Urinary bladder (tissue), 4 donors: ENCODE measurements around the gene PEAK3. TPM values are rescaled to one million over a fixed set of nuclear protein-coding genes. Genes with fewer than 3 reads are reported as not detected.

Source experiments
- DNase-seq: peaks from one replicate; pipeline ENCODE4 v3.0.0-alpha.2; 2015; ENCODE audit errors: extremely low spot score
- H3K27ac ChIP-seq: one replicate; pipeline ENCODE4 v1.5.1; 2013; ENCODE audit warnings: low read depth, mild to moderate bottlenecking, moderate library complexity
- H3K36me3 ChIP-seq: one replicate; pipeline ENCODE4 v1.6.1; 2013; ENCODE audit warnings: mild to moderate bottlenecking, moderate library complexity; ENCODE audit not compliant: insufficient read depth
- H3K4me1 ChIP-seq: one replicate; pipeline ENCODE4 v1.6.1; 2013; ENCODE audit warnings: mild to moderate bottlenecking, moderate library complexity; ENCODE audit not compliant: insufficient read depth
- H3K4me3 ChIP-seq: one replicate; pipeline ENCODE4 v1.5.1; 2013; ENCODE audit warnings: low read depth, low read length
- WGBS: extraction: QIAGEN DNeasy Blood & Tissue Kit; methylation state at CpG from one replicate; pipeline ENCODE4 v1.1.7; 2013; 5-methylcytosine and 5-hydroxymethylcytosine counted together
- polyA plus RNA-seq: library from polyadenylated mRNA; stranded (reverse); fragments of 200-250 nt; gene quantifications from one replicate; pipeline ENCODE4 v1.2.3, GENCODE V29; 2013
- total RNA-seq: library from RNA; depleted of rRNA; stranded (reverse); fragments of >200 nt; gene quantifications from one replicate; pipeline ENCODE4 v1.2.3, GENCODE V29; 2014
- donor health status: healthy with polysubstance abuse.
- donor health status: healthy.

The PEAK3 gene
- total and polyA plus RNA-seq, 2 donors = 0.58 TPM; not detected in 1

DNA sequence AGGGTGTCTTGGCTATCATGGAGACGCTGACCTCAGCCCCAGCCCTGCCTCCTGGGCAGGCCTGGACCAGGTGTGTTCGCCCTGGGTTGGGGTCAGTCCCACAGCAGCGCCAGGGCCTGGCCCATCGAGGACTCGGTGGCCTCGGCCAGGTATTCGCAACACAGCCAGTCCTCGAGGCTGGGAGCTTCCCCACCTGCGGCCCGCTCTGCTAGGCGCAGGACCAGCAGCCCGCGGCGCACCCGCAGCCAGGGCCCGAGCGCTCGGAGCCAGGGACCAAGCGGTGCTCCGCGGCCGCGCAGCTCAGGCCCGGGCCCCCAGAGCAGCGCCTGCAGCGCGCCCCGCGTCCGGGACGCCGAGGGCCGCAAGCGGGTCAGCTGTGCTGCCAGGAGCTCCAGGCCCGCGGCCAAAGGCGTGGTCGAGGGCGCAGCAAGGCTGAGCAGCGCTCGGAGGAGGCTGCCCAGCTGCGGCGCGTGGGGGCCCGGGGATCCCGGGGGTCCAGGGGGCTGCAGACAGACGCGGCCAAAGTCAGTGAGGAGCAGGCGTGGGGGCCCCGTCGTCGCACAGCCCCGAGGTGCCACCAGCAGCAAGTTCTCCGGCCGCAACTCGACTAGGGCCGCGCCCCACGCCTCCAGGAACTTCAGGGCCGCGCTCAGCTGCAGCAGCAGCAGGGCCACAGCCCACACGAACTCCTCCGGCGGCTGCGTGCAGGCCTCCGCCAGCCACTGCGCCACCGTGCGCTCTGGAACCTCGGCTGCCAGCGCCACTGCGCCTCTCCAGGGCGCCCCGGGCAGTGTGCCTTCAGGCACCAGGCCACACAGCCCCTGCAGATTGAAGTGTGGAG lies 6.2 kb downstream of the PEAK3 start:
- H3K4me1 ChIP-seq = no peaks in the 10 kb centered on the region
- 62% methylated on average over 74 of the region's 74 CpGs for whole genome bisulfite sequencing
- DNase-seq = no peak

DNA sequence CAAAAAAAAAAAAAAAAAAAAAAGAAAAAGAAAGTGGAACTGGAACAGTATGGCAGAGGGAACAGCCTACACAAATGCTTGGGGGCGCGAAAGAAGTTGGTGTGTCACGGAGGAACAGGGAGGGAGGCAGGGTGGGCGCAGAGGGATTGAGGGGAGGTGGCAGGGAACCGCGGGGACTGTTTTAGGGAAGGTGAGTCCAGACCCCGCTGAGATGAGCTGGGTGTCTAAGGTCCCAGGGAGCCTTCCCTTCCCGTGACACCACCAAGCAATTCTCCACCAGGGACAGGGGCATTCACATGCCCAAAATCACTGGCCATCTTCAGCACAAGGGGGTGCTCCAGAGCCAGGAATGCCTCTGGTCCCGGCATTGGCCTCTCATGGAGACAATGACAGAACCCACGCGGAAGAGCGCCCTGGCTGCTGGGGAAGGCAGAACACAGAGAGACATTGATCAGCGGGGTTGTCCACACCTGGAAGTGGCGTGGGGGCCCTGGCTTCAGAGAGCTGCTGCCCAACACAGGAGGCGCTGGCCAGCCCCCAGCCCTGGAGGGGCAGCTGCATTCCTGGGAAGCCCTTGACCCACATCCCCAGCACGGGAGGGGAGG lies 6.9 kb downstream of the PEAK3 start:
- WGBS = 55% methylated on average over 16 of the region's 16 CpGs
- DNase-seq = no peak
- Histone ChIP-seq H3K27ac (no peak overlapping the region), H3K36me3 (no peaks in the 10 kb centered on the region), H3K4me3 (no peak overlapping the region), H3K4me1 (no peaks in the 10 kb centered on the region)

More for the DNA sequence above, 6.2 kb downstream of the PEAK3 start:
- Histone ChIP-seq H3K4me3 (no peak overlapping the region), H3K36me3 (no peaks in the 10 kb centered on the region), H3K27ac (no peak overlapping the region)

DNA sequence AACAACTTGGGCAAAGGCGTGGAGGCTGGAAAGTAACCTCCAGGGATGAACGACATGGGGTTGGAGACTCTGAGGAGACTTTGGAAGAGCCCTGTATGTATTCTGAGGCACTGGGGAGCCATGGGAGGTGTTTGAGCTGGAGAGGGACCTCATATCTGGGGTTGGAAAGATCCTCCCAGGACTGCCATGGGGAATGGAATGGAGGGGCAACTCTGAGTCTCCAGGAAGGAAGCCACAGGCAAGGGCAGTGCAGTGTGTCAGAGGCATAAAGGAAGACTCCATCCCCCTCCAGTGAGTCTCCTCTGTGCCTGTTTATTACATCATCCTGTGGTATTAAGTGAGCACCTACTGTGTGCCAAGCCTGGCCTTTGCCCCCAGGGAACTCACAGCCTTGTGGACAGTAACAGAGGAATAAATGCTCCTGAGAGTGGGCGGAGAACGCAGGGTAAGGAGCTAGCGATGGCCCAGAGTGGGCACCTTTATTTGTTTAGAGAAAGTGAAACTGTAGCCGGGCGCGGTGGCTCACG lies 7.7 kb downstream of the PEAK3 start:
- no peak overlapping the region for H3K27ac ChIP-seq
- no peaks in the 10 kb centered on the region for H3K4me1 ChIP-seq
- no peaks in the 10 kb centered on the region for H3K36me3 ChIP-seq
- DNase-seq = no peak
- no peak overlapping the region for H3K4me3 ChIP-seq
- WGBS = 88% methylated on average over 9 of the region's 9 CpGs

DNA sequence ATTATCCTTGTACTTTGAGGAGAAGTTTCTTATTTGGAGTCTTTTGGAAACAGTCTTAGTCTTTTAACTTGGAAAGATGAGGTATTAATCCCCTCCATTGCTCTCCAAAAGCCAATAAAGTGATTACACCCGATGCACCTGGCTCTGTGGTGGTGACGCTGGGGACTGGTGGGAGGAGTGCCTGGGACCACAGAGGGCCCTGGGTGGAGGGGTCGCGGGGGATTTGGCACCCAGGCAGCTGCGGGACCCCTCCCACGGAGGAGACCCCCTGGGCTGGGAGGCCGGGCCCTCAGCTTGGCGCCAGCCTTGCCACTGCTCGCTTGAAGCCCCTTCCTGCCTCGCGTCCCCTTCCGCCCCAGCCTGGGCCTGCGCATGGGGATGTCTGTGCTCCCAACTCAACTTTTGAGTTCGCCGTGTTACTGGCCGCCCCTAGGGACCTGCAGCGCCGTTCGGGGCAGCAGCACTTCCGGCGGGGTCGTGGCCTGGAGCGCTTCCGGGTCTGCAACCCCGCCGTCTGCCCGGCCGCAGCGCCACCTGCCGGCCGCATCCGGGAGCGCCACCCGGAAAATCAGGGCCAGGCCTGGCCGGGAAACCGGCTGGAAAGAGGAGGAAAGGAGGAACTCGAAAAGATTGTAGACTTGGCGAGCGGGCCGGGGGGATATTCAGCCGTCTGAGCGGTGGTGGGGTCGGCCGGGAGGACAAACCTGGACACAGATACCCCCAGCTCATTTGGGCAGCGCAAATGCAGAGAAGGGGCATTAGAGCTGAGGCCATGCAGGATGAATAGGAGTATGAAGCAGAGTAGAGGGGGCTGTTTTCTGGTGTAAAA lies 8.4 kb downstream of the PEAK3 start:
- 13% methylated on average over 45 of the region's 45 CpGs for WGBS
- Histone ChIP-seq H3K4me3 (no peak overlapping the region), H3K27ac (peak overlapping the region; percentile 42), H3K36me3 (no peaks in the 10 kb centered on the region), H3K4me1 (no peaks in the 10 kb centered on the region)
- no peak for DNase-seq

DNA sequence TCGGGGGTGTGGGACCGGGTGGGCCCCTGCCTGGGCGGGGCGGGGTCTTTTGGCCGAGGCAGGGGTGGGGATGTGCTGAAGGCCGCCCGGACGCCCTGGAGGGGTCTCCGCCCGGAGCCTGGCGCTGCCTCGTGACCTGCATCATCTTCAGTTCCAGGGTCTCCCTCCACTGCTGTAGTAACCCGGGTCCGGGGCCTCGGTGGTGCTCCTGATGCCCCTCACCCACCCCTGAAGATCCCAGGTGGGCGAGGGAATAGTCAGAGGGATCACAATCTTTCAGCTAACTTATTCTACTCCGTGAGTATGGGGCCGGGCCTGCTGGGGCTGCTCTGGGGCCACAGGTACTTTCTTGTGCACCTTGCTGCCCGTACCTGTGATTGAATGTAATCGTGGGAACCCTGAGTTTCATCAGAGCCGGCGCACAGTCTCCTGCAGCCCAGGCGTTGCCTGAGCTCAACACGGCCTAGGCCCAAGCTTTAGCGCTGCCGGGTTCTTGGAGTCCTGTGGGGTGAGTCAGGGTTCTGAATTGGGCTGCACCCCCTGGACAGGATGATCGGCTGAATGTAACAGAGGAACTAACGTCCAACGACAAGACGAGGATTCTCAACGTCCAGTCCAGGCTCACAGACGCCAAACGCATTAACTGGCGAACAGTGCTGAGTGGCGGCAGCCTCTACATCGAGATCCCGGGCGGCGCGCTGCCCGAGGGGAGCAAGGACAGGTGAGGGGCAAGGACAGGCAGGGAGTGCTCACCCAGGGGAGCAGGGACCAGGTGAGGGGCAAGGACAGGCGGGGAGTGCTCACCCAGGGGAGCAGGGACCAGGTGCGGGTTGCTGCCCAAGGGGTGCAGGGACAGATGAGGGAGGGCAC lies 10.5 kb downstream of the PEAK3 start:
- Histone ChIP-seq H3K4me1 (no peaks in the 10 kb centered on the region), H3K27ac (peak overlapping the region; percentile 92), H3K36me3 (no peaks in the 10 kb centered on the region), H3K4me3 (peak overlapping the region; percentile 97)
- DNase-seq = no peak
- WGBS = 27% methylated on average over 43 of the region's 43 CpGs

DNA sequence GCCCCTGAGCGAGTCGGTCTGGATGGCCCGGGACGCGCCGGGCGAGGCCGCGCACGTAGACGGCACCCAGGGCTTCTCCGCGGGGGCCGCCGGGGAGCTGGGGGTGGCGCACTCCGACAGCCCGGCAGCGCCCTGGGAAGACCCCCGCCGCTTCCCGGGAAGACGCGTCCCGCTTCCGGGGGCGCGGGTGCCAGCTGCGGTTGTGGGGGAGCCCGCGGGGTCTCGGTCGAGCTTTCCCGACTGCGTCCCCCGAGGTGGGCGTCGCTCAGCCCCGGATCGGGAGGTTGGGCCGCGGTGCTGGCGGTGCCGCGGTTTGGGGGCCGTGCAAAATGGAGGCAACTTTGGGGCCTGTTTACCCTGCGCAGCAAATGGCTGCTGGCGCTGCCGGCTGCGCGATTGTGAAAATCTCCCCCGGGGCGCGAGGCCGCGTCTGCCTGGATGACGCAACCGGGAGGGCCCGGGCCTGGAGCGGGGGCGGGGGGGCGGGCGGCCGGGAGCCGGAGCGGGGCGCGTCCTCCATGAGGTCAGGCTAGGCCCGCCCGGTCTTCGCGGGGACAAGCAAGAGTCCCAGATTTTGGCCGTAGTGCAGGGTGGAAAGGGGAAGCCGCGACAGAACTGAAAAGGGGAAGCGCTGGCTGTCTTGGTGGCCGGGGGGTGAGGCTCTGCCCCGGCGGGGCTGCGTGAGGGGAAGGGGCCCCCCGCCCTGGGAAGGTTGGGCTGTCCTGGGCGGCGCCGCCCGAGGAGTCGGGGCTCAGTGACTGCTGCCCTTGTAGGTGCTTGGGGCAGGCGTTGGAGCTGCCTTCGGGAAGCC lies 11.3 kb downstream of the PEAK3 start:
- no peaks in the 10 kb centered on the region for H3K4me1 ChIP-seq
- H3K36me3 ChIP-seq = no peaks in the 10 kb centered on the region
- peak overlapping the region; percentile 100 for H3K27ac ChIP-seq
- H3K4me3 ChIP-seq = peak overlapping the region; percentile 97
- no peak for DNase-seq
- under 1% methylated on average over 88 of the region's 88 CpGs for WGBS

DNA sequence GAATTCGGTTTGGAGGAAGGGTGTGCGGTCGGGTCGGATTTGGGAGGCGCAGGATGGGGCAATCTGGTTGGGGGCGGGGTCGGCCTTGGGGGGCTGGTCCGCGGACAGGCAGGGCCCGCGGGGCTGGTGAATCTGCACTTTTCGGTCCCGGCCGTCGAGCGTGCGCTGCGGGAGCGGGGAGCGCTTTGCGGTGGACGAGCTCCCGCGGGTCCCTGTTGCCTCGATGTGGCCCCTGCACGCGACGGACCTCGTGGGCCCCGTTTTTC lies 11.9 kb downstream of the PEAK3 start:
- Histone ChIP-seq H3K4me1 (no peaks in the 10 kb centered on the region), H3K27ac (peak overlapping the region; percentile 100), H3K36me3 (no peaks in the 10 kb centered on the region), H3K4me3 (peak overlapping the region; percentile 97)
- DNase-seq = no peak
- WGBS = under 1% methylated on average over 30 of the region's 30 CpGs

DNA sequence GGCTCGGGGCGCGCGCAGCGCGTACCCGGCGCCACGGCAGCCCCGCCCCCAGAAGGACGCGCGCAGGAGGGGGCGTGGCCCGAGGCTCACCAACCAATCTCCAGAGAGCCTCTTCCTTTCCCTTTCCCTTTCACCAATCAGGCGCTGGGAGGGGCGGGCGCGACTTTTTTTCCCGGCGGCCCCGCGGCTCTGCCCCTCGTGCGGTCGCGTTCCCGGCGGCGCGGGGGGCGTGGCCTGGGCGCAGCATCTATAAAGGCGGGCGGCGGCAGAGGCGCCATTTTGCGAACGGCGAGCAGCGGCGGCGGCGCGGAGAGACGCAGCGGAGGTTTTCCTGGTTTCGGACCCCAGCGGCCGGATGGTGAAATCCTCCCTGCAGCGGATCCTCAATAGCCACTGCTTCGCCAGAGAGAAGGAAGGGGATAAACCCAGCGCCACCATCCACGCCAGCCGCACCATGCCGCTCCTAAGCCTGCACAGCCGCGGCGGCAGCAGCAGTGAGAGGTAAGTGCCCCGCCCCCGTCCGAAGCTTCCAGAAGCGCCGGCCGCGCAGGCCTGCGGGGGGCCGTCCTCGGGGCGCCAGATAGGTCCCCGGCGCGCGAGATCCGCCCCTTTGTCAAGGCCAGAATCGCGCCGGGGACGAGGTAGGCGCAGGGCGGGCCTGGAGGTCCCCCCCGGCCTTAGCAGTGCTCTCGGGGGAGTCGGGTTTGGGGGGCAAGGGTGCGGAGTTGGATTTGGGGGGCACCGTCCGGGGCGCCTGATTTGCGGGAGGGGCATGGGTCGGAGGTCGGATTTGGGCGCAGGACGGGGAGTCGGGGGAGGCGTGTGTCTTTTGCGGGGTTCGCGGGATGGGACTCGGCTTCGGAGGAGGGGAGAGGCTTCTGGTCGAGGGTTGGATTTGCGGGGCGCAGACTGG lies 12.5 kb downstream of the PEAK3 start:
- Histone ChIP-seq H3K4me1 (no peaks in the 10 kb centered on the region), H3K4me3 (peak overlapping the region; percentile 97), H3K36me3 (no peaks in the 10 kb centered on the region), H3K27ac (peak overlapping the region; percentile 100)
- WGBS = under 1% methylated on average over 103 of the region's 103 CpGs
- peak; percentile 90 for DNase-seq

DNA sequence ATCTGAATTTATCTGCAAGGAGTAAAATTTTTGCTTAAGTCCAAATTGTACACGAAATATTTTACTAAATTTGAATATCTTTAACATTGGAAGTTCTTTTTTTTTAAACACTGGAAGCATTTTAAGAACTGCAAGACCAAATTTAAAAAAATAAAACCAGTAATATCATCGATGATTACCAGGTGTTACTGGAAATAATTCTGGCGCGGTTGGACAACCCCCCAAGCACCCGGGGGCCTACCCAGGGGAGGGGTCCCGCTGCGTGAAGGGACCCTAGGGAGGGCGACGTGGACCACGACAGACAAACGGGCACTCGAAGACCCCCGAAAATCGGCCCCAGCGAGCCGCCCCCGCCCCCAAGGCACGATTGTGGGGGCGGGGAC lies 13.1 kb downstream of the PEAK3 start:
- H3K4me1 ChIP-seq = no peaks in the 10 kb centered on the region
- no peak for DNase-seq
- H3K4me3 ChIP-seq = peak overlapping the region; percentile 97
- 2% methylated on average over 19 of the region's 19 CpGs for WGBS
- H3K36me3 ChIP-seq = no peaks in the 10 kb centered on the region
- H3K27ac ChIP-seq = no peak overlapping the region

DNA sequence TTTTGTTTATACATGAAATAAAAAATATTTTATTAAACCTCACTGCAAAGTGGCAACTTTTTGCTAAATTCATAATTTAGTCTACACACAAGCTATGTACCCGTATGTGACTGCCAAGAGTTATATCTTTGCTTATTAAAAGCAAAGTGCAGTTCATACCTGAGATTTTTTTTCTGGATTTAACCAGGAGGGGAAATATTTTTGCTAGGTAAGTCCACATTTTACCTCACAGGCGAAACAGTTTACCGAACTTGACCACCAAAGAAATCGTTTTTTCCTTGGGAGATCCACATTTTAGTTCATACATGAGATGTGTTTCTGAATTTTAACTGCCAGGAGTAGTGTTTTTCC lies 13.5 kb downstream of the PEAK3 start:
- no peak overlapping the region for H3K27ac ChIP-seq
- H3K4me3 ChIP-seq = no peak overlapping the region
- 84% methylated on average over 4 of the region's 4 CpGs for WGBS
- DNase-seq = no peak
- no peaks in the 10 kb centered on the region for H3K36me3 ChIP-seq
- no peaks in the 10 kb centered on the region for H3K4me1 ChIP-seq

DNA sequence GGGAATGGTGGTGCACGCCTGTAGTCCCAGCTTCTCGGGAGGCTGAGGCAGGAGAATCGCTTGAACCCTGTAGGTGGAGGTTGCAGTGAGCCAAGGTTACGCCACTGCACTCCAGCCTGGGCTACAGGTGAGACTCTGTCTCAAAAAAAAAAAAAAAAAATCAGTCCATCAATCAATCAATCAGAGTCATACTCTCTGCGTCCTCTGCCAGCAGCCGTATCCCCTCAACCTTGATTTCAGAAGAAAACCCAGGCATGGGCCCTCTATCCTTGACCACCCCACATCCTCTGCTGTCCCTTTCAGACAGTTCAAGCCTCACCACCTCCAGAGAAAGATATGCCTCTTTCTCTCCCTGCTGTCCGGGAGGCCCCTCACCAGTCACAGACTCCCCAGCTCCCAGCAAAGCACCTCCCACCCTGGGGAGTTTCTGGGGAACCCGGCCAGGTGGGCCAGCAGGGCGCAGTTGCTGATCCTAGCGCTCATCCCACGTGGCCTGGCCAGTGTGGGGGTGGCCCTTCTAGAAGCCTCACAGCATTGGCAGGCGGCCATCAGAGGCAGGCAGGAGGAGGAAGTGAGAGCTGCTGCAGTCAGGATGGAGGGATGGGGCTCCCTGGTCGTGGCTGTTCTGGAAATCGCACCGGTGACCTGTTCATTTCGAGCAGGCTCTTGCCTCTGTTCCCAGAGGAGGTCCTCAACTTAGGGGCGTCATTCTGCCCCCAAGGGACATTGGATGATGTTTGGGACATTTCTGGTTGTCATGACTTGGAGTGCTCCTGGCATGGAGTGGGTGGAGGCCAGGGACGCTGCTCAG lies 15.6 kb downstream of the PEAK3 start:
- no peak for DNase-seq
- 50% methylated on average over 18 of the region's 18 CpGs for WGBS
- no peaks in the 10 kb centered on the region for H3K4me1 ChIP-seq
- no peaks in the 10 kb centered on the region for H3K36me3 ChIP-seq
- H3K4me3 ChIP-seq = no peak overlapping the region
- no peak overlapping the region for H3K27ac ChIP-seq
